Suppressor macrophage treated with lipopolysaccharide for 4 hours (primary cell): ENCODE results near the gene MT1H.

Experiments
- DNase-seq: peaks from one replicate; pipeline ENCODE4 v3.0.0-alpha.2; 2020

MT1H gene

DNA sequence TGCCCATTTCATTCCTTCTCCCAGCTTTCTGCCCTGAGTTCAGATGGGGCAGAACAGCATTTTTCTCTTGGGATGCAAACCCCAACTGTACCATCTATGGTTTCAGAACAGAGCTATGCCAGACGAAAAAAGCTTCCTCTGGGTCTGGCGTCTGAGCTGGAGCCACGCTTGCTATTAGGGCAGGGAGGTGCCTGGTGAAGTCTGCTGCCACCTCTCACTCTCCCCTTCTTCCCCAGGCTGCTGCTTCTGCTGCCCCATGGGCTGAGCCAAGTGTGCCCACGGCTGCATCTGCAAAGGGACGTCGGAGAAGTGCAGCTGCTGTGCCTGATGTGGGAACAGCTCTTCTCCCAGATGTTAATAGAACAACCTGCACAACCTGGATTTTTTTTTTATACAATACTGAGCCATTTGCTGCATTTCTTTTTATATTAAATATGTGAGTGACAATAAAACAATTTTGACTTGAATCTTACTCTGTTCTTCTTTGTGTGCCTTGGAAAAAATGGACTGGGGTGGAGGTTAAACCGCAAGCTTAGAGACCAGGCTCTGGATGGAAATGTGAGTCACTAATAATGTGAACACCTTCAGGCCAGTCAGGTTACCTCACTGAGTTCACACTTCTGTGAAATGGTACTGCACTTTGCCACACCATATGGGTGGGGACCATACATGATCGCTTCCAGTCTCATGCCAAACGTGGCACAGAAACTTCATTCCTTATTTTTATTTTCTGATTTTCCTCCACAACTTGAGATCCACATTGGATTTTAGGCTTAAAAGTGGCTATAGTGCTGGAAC, 32.8 kb upstream of the MT1H start:
- DNase-seq: no peak

DNA sequence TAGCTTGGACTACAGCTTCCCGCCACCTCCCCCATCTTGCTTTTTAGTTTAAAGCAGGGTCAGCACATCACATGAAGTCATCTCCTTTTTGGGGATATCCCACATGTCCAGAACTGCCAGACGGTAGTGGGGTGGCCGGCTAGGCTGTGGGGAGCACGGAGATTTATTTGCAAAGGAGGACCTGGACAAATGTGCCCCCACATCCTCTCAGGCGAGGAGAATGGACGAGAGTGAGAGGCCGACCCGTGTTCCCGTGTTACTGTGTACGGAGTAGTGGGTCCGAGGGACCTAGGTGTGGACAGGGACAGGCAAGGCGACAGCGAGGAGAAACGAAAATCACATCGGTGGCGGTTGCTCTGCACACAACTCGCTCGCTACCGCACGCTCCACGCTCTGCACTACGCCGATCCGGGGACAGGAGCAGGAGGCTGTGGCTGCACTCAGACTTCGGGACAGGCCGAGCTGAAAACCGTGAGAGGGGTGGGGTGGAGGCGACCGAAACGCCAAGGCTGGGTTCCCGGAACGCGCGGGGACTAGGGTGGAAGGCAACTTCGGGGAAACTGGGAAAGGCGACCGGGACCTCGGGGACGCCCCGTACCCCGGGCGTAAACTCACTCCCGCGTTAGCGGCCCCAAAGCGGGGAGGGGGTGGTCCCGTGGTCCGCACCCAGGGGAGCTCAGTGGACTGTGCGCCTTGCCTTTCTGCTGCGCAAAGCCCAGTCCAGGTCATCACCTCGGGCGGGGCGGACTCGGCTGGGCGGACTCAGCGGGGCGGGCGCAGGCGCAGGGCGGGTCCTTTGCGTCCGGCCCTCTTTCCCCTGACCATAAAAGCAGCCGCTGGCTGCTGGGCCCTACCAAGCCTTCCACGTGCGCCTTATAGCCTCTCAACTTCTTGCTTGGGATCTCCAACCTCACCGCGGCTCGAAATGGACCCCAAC, 31.5 kb upstream of the MT1H start, which contains the start of gene MT1A:
Gene MT1A, plus strand, starts transcription at position 853 of the 937 bp plus-strand sequence. Its CDS starts 73 bp downstream, at position 926.
- peak; percentile 73 for DNase-seq

DNA sequence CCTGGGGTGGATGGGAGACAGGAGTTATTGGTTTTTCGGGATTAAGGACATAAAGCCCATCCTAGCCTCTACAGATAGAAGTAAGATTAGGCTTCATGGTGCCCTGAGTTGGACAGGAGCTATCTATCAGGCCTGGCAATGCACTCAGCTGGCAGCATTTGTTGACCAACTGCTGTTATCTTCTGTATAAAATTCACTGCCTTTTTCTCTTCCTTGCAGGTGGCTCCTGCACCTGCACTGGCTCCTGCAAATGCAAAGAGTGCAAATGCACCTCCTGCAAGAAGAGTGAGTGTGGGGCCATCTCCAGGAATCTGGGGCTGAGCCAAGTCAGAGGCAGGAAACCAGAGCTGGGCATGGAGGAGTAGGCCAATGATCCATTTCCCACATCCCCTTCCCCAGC, 30.6 kb upstream of the MT1H start:
- no peak for DNase-seq

DNA sequence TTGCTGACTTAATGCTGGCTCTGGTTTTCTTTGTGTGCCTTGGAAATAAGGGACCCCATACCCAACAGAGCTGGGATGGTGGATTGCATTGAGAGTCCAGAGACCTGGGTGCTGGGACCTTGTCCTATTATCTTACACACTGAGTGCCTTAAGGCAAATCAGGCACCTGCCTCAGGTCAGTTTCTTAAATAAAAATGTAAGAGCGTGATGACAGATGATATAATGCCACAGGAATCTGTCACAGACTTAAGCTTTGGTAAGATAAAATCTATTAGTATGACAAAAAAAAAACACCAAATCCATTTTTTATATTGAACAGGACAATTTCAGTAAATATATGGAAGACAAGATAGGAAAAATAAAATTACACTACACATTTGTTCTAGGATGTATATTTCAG, 29.5 kb upstream of the MT1H start:
- DNase-seq: no peak

DNA sequence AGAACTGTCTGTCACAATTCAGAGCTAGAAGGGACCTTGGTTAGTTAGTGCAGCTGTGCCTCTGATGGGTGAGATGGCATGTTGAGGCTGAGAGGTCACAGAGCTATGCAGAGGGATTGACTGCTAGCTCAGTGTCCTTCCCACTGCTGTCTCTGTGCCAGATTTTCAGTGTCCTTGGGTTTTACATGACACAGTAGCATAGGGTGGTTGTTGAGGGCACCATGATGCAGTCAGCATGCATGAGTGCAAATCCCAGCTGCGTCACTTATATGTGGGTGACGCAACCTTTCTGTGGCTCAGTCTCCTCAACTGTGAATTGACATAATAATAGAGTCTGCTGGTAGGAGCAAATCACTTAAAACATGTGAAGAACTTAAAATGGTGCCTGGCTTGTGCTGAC, 28.4 kb upstream of the MT1H start:
- DNase-seq: peak; percentile 54

DNA sequence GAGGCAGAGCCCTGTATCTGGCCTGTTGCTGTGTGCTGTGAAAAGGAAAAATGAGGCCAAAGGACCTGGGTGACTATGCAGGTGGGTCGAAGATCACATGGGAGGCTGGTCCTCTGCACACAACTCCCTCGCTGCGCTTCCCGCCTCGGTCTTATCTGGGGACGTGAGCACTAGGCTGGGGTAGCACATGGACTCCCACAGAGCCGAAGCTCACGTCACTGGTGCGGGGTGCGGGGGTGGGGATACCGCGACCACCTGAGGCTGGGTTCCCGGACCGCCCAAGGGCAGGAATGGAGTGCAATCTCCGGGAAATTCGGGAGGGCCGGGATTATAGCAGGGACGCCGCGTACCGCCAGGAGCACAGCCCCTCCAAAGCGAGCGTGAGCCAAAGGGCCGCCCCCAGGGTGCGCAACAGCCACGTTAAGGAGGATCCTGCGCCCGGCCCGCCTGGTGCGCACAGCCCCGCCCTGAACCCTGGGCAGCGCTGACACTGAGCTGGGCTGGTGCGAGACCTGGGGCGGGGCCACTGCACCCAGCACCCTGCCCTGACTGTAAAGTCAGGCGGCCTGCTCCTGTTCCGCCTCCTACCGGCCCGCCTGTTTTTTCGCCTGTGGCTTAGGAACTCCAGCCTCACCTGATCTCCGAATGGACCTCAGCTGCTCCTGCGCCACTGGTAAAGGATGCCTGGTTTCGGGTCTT, 26.4 kb upstream of the MT1H start:
- peak; percentile 85 for DNase-seq

DNA sequence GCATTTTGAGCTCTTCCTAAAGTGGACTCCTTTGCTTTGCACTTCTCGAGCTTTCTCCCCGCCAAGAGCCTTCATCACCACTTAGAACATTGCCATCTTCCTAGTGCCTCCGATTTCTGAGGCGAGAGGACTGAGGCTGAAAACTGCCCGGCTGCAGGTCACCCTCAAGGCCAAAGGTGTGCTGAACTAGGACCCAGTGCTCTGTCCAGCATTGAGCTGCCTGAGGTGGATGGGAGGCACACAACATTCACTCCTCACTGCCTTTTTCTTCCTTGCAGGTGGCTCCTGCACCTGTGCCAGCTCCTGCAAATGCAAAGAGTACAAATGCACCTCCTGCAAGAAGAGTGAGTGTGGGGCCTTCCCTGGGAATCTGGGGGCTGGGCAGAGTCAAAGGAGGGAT, 25.8 kb upstream of the MT1H start:
- DNase-seq: no peak

DNA sequence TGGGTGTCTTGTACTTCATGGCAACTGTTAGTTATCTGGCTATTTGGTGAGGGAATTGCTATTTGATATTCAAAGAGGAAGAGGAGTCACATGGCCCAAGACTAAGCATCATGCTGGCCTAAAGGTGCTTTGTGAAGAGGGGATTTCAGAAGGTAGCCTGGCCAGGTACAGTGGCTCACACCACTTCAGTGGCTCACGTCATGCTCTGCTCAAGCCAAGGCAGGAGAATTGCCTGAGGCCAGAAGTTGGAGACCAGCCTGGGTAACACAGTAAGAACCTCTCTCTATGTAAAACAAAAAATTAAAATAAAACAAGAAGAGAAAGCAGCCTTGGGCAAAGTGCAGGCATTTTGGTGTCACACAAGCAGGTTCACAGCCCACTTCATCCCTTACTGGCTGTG, 24.3 kb upstream of the MT1H start:
- DNase-seq: no peak

DNA sequence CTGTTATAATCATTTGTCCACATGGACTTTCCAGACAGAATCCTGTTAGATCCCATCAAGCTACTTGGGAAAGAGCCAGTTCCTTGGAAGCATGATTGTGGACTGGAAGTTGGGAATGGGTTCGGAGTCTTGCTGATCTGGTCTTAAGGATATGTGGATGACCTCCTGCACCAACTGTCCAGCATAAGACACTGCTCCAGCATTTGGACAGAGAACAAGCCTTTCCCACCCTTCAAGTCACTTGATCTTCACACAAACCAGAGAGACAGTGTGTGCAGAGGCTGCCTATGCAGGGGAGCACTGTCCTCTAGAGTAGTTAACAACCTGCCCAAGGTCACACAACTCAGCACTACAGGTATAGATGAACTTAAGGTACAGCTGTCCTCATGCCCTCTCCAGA, 23.8 kb upstream of the MT1H start:
- DNase-seq: no peak

DNA sequence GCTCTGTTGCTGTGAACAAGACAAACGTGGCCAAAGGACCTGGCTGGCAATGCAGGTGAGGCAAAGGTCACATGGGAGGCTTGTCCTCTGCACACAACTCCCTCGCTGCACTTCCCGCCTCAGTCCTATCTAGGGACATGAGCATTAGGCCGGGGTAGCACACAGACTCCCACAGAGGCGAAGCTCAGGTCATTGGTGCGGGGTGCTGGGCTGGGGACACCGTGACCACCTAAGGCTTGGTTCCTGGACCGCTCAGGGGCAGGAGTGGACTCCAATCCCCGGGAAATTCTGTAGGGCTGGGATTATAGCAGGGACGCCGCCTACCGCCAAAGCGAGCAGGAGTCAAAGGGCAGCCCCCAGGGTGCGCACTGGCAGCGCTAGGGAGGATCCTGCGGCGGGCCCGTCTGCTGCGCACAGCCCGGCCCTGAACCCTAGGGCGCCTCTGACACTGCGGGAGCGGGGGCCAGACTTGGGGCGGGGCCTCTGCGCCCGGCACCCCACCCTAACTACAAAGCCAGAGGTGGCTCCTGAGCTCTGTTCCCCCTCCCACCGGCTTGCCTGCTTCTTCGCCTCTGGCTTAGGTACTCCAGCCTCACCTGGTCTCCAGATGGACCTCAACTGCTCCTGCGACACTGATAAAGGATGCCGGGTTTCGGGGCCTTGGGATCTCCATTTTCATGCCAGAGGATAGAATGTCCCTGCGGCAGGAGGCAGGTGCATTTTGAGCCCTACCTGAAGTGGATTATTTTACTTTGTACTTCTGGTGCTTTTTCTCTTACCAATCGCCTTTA, 21.8 kb upstream of the MT1H start:
- DNase-seq: no peak

DNA sequence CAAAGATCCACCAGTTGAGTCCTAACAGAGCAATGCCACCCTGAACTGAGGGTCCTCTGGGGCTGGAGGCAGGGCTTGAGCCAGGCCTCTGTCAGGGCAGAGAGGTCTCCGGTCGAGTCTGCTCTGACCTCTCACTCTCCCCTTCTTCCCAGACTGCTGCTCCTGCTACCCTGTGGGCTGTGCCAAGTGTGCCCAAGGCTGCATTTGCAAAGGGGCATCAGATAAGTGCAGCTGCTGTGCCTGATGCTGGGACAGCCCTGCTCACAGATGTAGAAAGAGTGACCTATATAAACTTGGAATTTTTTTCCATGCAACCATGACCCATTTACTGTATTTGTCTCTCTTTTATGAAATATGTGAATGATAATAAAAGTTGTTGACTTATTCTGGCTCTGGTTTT, 20.3 kb upstream of the MT1H start:
- no peak for DNase-seq

DNA sequence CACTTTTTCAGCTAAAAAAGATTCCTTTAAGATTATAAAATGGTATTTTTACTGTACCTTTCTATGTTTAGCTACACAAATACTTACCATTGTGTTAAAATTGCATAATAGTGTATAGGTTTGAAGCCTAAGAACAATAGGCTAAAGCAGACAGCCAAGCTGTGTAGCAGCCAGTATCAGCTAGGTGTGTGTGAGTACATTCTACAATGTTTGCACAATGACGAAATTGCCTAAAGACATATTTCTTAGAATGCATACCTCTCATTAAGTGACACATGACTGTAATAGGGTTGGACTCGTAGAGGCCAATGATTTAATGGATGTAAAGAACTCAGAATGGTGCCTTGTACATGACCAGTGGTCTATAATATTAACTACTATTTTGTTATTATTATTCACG, 19.8 kb upstream of the MT1H start:
- DNase-seq: no peak

DNA sequence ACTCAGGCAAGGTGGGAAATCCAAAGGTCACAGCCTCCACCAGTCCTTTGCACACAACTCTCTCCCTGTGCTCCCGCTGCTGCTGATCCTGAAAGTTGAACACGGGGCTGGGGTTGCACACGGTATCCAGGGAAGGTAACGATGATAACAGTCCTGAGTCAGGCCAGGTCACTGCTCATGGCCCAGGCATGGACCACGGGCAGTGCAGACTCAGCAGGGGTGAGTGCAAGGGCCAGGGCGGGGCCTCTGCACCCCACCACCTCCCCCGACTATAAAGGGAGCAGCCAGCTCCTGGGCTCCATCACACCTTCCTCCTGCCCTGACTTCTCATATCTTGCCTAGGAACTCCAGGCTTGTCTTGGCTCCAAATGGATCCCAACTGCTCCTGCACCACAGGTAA, 18.0 kb upstream of the MT1H start, which contains the start of gene MT1B:
Gene MT1B, plus strand, starts transcription at position 301 of the 400 bp plus-strand sequence. Its CDS starts 68 bp downstream, at position 369.
- no peak for DNase-seq

DNA sequence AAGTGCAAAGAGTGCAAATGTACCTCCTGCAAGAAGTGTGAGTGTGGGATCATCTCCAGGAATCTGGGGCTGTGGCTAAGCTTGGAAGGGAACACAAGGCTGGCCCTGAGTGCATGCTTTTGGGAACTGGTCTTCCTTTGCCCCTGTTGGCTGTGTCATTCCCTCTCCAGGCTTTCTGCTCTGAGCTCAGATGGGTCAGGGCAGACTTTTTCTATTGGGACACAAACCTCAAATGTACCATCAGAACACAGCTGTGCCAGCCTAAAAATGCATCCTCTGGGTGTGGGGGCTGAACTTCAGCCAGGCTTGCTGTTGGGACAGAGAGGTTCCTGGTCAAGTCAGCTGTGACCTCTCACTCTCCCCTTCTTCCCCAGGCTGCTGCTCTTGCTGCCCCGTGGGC, 17.0 kb upstream of the MT1H start:
- DNase-seq: no peak

DNA sequence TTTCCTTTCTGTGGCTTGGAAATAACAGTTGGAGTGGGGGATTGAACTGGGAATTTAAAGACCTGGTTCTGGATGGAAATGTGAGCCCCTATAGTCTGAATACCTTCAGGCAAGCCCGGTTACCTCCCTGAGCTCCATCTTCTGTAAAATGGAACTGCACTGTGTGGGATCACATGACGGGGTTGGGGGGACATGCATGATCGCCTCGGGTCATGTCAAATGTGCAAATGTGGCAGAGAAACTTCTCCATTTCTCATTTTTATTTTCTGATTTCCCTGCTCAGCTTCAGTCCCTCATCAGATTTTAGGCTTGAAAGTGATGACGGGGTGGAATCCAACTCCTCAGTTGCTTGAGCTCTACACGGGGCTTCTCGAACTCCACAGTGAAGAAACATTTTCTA, 16.4 kb upstream of the MT1H start:
- DNase-seq: no peak

DNA sequence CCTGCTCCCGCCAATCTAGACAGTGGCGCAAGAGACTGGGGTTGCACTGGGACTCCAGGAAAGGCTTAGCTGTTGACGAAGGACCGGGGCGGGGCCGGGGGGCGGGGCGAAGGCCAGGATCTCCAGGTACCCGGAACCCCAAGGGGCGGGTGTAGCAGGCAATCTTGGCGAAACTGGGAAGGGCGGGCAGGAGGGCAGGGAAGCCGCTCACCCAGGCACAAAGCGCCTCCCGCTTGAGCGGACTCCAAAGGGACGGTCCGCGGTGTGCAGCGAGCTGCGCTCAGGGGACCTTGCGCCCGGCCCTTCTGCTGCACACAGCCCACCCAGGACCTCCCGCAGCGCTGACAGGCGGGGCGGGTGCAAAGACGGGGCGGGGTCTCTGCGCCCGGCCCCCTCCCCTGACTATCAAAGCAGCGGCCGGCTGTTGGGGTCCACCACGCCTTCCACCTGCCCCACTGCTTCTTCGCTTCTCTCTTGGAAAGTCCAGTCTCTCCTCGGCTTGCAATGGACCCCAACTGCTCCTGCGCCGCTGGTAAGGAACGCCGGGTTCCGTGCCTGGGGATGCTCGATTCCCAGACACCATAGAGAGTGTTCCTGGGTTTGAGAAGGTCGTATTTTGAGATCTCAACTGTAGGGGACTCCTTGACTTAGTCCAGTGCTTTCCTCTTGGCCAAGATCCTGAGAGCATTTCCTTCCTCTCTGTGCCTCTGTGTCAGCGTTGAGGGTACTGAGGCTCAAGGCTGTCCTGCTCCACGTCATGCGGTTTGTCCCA, 11.9 kb upstream of the MT1H start, which contains the start of gene MT1F:
Gene MT1F, plus strand, starts transcription at position 405 of the 772 bp plus-strand sequence. Its CDS starts 100 bp downstream, at position 505.
- peak; percentile 86 for DNase-seq

DNA sequence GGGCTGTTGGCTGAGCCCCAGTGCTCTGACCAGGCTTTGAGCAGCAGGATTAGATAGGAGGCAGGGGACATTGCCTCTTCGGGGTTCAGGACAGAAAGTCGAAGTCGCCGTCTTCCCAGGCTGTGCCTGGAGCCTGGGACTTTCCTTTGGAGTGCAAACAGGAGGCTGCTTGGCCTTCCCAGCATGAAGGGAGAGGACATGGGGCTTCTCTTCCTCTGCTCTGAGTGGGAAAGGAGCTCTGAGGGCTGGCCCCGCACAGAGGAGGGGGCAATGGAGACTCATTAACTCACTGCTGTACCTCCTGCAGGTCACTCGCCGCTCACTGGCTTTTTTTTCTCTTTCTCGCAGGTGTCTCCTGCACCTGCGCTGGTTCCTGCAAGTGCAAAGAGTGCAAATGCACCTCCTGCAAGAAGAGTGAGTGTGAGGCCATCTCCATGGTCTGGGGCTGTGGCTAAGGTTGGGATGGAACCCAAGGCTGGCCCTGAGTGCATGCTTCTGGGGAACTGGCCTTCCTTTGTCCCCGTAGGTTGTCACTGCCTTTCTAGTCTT, 11.2 kb upstream of the MT1H start:
- DNase-seq: no peak

DNA sequence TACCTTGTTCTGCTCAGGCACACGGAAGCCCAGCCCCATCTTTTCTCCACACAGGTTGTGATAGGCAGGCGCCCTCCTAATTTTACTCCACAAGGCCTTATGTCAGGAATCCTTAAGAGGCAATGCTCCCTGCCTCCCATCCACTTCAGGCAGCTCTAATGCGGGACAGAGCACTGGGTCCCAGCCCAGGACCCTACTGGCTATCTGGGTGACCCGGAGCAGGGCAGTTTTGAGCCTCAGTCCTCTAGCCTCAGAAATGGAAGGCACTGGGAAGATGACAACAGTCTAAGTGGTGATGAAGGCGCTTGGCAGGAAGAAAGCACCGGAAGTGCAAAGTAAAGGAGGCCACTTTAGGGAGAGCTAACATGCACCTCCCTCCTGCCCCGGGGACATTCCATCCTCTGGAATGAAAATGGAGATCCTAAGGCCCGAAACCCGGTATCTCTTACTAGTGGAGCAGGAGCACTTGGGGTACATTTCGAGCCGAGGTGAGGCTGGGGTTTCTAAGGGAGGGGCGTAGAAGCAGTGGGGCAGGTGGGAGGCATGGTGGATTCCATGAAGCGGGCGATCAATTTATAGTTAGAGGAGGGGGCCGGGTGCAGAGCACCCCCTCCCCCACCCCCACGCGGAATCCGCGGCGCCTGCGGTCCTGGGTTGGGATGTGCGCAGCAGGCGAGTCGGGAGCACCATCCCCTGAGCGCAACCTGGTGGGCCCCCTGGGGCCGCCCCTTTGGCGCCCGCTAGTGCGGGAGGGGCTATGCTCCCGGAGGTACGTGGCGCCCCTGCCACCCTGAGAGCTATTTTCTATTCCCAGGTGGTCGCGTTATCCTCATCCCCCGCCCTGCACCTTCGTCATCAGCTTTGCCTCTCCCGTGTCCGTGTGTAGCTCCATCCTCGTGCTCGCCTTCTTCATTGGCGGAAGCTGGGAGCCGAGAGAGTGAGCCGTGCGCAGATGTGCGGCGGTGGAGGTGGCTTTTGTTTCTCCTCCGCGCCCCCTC, 7.0 kb upstream of the MT1H start:
- no peak for DNase-seq

DNA sequence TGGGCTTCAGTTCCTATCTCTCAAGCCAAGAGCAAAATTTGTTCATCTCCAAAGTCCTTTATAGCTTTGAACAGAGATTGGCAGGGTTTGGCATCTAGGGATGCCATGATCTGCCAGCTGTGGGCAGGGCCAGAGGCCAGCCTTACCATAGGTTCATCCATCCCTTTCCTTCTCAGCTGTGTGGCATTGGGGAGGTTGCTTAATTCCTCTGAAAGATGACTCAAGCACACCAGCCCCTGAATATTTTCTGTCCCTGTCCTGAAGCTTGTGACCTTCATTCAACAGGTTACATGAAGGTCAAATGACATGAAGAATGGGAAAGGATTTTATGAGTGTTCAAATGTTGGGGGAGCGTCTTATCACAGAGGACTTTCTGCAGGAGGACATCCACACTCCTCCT, 5.1 kb upstream of the MT1H start:
- no peak for DNase-seq
